ENCODE data around the gene HS3ST1. TPM values are rescaled to one million over a fixed set of nuclear protein-coding genes. Genes with fewer than 3 reads are reported as not detected.

HS3ST1 gene
- polyA plus RNA-seq (ENCODE audit: insufficient read length in 3 of 3): 1 to 10 TPM in 2 of 3 donors, under 1 TPM in 1; 0.74 to 2.2 (median 1.4) TPM
- long read RNA-seq, donor 1, full-length matches to known transcripts: 1 of 1 reads
- long read RNA-seq, donor 1, partial matches to known transcripts: 0 of 1 reads
- long read RNA-seq, donor 1, other reads (novel, unspliced or antisense): 0 of 1 reads
- long read RNA-seq, donor 2, full-length matches to known transcripts: 1 of 1 reads
- long read RNA-seq, donor 2, partial matches to known transcripts: 0 of 1 reads
- long read RNA-seq, donor 2, other reads (novel, unspliced or antisense): 0 of 1 reads
- long read RNA-seq, donor 3: 0 reads
- long read RNA-seq, donor 4, full-length matches to known transcripts: 2 of 2 reads
- long read RNA-seq, donor 4, partial matches to known transcripts: 0 of 2 reads
- long read RNA-seq, donor 4, other reads (novel, unspliced or antisense): 0 of 2 reads
- long read RNA-seq, donor 5, full-length matches to known transcripts: 1 of 1 reads
- long read RNA-seq, donor 5, partial matches to known transcripts: 0 of 1 reads
- long read RNA-seq, donor 5, other reads (novel, unspliced or antisense): 0 of 1 reads
- long read RNA-seq, donor 6, full-length matches to known transcripts: 3 of 3 reads
- long read RNA-seq, donor 6, partial matches to known transcripts: 0 of 3 reads
- long read RNA-seq, donor 6, other reads (novel, unspliced or antisense): 0 of 3 reads
- long read RNA-seq, donor 7, full-length matches to known transcripts: 4 of 4 reads
- long read RNA-seq, donor 7, partial matches to known transcripts: 0 of 4 reads
- long read RNA-seq, donor 7, other reads (novel, unspliced or antisense): 0 of 4 reads
- long read RNA-seq, donor 8, full-length matches to known transcripts: 1 of 1 reads
- long read RNA-seq, donor 8, partial matches to known transcripts: 0 of 1 reads
- long read RNA-seq, donor 8, other reads (novel, unspliced or antisense): 0 of 1 reads
- long read RNA-seq, donor 9: 0 reads
- long read RNA-seq, donor 10, full-length matches to known transcripts: 2 of 2 reads
- long read RNA-seq, donor 10, partial matches to known transcripts: 0 of 2 reads
- long read RNA-seq, donor 10, other reads (novel, unspliced or antisense): 0 of 2 reads
- long read RNA-seq, donor 11, full-length matches to known transcripts: 3 of 3 reads
- long read RNA-seq, donor 11, partial matches to known transcripts: 0 of 3 reads
- long read RNA-seq, donor 11, other reads (novel, unspliced or antisense): 0 of 3 reads
- long read RNA-seq, donor 12, full-length matches to known transcripts: 1 of 1 reads
- long read RNA-seq, donor 12, partial matches to known transcripts: 0 of 1 reads
- long read RNA-seq, donor 12, other reads (novel, unspliced or antisense): 0 of 1 reads
- long read RNA-seq, donor 13: 0 reads
- long read RNA-seq, donor 14, full-length matches to known transcripts: 4 of 4 reads
- long read RNA-seq, donor 14, partial matches to known transcripts: 0 of 4 reads
- long read RNA-seq, donor 14, other reads (novel, unspliced or antisense): 0 of 4 reads
- long read RNA-seq, donor 15, full-length matches to known transcripts: 5 of 18 reads
- long read RNA-seq, donor 15, partial matches to known transcripts: 13 of 18 reads
- long read RNA-seq, donor 15, other reads (novel, unspliced or antisense): 0 of 18 reads
- long read RNA-seq, donor 16, full-length matches to known transcripts: 3 of 3 reads
- long read RNA-seq, donor 16, partial matches to known transcripts: 0 of 3 reads
- long read RNA-seq, donor 16, other reads (novel, unspliced or antisense): 0 of 3 reads

DNA sequence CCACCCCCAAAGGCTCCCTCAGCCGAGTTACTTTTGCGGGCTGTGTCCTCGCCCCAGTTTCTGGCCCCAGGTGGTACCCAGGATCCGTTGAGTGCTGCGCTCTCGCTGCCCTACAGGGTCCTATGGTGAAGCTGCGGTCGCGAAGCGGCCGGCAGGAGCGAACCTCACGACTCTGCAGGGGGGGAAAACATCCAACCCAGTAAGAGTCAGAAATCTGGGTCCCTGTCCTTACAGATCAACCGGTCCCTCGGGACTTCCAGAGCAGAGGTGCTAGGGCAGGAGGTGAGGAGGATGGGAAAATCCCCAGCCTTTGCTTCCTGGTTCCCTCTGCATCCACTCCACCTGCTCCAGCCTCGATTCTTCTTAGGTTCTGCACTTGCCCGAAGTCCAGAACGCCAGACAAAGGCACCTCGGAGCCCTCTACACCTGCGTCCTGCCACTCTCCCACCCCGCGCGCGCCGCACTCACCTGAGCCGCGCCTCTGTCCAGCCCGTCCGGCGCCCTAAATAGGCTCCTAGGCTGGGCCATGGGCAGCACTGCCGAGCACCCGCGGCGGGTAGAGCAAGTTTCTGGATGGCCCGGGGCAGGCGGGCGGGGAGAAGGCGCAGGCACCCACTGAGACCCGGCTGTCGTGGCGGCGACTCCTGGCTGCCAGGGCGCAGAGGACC lies at the start of gene HS3ST1:
HS3ST1 (minus strand) TSS at position 664 of the 668 bp plus-strand sequence. CDS start 28,889 bp downstream, outside the sequence.
- no peak for DNase-seq

DNA sequence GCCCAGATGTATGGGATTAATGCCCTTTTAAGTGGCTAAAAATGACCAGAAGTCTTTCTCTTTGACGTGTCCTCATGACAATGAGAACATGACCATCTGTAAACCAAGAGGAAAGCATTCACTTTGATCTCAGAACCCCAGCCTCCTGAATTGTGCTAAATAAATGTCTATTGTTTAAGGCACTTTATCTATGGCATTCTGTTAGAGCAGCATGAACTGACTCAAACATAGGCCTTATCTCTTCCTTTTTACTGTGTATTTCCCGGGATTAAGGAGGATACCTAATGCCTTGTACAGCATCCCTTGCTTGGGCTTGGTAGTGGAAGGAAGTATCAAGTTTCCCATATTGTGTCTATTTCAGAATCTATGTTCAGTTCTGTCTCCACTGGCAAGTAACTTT lies 47.2 kb upstream of the HS3ST1 start:
- no peak for DNase-seq

DNA sequence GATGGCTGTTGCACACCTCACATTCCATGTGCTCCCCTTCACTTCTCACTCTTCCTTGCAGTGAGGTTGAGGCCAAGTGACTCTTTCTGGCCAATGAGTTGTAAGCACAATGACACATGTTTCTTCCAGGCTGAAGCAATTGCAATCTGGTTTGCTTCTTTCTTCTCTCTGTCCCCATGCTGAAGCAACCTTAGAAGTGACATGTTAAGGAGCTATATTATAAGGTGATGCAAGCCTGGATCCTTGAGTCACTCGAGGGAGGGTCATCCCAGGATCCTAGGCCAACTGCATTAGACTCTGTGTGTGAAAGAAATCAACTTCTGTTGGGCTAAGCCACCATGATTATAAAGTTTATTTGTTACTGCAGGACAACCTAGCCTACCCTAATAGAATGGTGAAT lies 45.5 kb upstream of the HS3ST1 start:
- no peak for DNase-seq

DNA sequence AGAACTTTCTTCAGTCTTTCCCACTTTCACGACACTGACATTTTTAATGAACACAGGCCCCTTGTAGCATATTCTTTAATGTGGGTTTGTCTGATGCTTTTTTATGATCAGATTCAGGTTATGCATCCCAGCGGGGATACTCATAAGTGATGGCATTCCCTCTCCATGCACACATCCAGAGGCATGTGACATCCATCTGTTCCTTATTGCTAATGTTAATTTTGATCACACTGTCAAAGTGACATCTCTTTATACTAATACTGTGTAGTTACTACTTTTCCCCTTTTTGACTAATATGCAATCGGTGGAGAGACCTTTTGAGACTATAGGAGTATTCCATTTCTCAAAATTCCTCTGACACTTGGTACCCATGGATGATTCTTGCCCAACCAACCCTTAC lies 43.8 kb upstream of the HS3ST1 start:
- no peak for DNase-seq

DNA sequence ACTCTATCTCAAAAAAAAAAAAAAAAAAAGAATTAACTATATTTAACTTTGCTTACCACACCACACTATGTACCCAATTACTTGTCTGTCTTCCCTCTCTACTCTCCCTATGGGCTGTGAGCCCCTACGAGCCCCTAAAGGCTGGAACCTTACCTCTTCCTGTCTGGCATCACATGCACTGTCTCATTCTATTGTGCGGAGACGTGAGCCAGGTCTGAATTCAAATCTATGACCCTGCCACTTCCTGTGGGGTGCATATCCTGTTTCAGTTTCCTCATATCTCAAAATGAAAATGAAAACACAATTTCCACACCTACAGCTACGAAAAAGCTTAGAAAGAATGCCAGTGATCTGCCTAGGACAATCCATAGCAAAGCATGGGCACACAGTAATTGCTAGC lies 42.9 kb upstream of the HS3ST1 start:
- no peak for DNase-seq

DNA sequence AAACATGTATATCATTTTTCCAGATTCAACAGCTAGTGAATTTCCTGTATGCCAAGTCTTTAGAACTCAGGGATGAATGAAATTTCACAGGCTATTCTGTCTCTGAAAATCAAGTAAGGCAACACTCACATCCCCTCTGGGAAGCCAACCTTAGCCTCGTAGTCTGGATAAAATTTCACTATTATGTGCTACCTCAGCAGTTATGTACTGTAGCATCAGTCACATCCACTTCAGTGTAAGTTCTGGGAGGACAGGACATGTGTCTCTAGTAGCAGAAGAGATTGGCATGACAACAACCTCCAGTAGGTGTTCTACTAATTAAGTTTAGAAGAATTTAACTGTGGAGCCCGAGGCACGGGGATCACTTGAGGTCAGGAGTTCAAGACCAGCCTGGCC lies 42.4 kb upstream of the HS3ST1 start:
- no peak for DNase-seq

DNA sequence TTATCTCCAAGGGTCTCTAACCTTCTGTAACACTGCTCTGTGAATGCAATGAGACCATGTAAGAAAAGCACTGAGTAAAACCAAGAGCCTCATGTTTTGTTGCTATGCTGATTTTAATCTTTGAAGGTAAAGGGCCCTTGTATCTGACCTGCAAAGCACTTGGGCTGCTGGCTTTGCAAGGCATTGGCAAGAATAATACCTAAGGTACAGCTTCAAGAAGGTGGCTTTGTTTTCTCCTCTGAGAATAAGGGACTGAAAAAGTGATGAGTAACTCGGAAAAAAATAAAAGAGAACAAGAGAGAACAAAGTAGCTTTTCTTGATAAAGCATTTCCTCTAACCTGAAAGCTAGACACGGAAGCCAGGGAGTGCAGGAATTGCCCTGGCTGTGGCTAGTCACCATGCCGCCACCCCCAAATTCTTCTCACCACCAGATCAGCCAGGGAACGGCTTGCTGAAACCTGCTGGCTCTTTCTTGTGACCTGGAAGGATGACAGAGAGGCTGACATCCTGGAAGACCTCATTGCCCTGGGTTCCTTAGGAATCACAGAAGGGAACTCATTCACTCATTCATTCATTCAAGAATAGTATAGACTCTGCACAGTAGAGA lies 41.8 kb upstream of the HS3ST1 start:
- no peak for DNase-seq

DNA sequence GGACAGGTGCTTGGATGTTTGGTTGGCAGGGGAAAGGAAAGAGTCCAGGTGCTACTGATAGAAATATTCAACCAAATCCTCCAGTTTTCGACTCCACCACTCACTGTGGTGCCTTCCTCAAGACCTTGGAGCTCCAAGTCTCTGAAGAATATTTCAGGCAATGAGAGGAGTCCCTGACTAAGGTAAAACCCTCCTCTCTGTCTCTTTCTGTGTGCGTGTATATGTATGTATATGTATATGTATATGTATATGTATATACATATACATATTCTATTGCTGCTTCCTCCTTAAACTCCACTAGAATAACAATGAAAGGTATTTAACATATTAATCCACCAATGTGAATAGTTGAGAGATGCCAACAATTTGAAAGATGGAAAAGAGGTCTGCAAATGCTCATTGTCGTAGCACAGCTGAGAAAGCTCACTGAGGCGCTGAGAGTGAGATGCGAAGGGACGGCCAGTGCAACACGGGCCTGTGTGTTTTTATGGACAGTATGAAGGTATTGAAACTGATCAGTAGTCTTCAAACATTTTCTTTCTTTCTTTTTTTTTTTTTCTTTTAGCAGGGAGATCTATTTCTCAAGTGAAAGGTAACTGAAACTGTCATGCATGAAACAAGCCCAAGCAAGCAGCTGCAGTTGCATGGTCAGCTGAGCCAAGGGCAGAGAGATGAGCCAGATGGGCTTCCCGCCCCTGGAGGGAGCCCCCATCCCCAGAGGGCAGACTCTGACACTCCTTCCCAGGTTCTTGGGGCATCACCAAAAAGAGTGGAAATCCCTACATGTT lies 41.1 kb upstream of the HS3ST1 start:
- DNase-seq: no peak

DNA sequence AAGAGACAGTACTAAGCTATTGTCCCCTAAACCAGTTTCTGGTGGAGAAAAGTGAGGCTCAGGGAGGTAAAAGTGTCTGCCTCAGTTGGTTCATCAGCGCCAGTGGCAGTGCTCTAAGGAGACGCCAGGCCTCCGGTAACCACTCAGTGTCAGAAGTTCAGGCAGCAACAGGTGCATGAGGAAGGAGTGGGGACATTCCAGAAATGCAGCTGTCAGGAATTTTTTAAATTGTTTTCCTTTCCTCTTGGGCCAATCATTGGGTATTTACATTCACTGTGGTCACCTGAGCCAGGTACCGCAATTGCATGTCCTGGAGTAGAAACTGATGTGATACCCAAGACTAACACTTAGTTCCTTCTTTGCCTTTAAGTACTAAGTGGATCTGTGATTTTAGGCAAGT lies 40.2 kb upstream of the HS3ST1 start:
- DNase-seq: no peak

DNA sequence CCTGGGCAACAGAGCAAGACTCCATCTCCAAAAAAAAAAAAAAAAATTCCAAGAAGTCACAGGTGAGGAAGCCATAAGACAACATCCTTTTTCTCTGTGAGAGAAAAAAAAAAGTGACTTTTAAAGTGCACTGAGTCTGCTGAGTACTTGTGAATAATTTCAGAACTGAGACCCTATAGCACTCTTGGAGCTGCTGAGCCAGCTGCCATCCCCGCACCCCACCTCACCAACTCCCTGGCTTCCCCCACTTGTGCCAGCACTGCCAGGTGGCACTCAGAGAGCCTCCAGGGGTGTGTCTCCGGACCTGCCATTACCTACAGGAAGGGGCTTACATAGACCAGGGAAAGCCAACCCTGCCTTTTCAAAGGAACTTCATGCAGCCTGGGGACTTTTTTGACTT lies 39.2 kb upstream of the HS3ST1 start:
- DNase-seq: no peak

DNA sequence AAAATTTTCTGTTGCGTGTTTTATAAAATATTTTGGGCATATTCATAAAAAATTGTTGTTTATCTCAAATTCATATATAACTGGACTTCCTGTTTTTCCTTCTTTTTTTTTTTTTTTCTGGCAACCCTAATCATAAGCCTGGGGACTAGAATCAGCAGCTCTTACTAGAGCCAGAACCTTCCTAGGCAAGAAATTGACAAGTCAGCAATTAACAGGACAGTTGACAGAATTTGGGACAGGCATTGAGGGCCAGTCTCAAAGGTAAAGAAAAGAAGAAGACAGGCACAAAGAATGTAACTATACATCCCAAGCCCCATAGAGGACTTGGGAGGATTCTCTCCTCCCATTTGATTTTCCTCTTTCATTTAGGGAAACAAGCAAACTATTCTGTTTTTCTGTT lies 35.0 kb upstream of the HS3ST1 start:
- no peak for DNase-seq

DNA sequence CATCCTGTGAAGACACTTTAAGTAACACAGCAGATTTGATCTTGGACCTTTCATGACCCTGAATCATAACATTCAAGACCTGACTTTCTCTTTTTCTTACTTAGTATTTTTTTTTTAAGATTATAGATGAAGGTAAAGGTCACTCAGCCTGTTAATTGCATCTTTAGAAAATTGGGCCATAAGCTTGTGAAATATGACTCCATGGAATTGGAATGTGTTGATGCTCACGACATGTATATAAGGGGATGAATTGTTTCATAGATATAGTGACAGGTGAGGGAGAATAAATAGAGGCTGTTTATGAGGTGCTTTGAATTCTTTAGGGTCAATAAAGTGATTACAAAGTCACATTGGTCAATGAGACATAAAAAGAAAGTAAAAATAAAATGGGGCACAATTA lies 27.7 kb upstream of the HS3ST1 start:
- DNase-seq: no peak

DNA sequence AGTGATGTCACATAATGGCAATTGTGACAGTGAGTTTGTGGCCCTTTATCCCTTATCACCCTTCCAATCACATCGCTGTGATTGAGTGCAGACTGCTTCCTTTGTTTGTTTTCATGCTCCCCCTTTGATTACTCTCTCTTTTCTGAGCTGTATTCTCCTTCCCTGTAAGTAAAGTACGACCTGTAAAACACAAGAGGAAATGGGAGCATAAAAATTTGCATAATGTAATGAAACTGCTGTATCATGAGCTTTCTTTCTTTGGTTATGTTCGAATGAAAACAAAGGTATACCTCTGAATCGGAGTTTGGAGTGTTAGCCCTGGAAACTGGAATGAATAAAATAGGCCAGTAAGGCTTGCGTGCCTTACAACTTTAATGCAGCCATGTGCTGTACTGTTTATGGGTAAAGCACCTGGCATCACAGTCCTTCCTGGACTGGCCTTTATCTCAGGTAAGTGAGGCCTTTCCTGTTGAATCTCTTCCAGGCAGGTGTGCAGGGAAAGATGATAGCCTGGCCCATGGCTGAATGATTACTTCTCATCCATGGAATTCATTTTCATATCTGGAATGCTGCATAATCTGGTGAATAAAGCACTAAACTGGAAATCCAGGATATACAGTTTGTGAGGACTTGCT lies 26.6 kb upstream of the HS3ST1 start:
- no peak for DNase-seq

DNA sequence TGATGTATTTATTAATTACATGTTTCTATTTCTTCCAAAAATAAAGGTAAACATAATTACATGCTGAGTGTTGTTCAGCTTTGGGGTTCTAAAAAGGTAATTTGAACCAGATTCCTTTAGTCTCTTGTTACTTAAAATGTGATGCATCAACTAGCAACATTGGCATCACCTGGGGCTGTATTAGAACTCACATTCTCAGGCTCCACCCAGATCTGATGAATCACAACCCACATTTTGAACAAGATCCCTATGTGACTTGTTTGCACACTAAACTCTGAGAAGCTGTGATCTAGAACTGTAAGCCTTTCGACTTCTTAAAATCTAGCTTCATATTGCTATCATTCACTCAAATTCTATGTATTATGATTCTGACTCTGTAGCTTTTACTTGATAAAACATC lies 23.0 kb upstream of the HS3ST1 start:
- no peak for DNase-seq

DNA sequence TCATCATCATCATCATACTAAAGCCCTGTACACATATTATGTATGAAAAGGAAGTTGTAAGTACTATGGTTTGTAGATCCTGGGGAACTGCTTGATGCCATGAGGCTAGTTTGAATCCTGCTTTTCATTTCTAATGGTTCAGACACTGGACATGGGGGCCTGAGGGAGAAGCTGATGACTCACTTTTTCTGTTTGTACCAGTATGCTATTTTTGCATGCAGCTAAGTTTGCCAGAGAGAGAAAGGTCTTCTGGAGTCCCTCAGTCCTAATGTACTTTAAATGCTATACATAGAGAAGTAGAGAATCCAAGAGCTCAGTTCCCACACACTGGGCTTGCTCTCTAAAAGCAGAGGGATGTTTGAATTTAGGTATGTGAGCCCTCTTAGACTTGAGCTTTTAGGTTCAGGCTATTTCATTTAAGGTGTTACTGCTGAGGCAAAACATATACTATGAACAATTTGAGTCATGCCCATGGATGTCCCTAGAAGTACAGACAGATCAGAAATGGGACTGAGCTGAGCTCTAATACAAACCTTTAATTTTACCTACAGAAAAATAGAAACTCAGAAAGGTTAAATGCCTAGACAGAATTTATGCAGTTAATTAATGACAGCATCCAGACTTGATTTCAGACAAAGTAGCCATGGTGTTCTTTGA lies 17.6 kb upstream of the HS3ST1 start:
- no peak for DNase-seq

DNA sequence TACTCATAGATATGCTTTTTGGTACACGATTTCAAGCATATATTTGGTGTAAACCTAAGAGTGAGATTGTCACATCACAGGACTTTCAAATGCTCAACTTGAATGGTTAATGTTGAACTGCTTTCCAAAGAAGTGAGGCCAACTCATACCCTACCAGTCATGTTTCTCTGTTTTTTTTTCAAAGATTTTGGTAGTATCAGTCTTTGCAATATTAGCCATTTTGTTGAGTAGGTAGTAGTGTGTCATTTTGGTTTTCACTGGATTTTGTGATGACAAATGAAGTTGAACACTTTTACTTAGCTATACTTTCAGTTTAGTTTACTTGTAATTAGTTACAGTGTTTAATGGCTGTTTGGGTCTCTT lies 12.5 kb upstream of the HS3ST1 start:
- DNase-seq: no peak

DNA sequence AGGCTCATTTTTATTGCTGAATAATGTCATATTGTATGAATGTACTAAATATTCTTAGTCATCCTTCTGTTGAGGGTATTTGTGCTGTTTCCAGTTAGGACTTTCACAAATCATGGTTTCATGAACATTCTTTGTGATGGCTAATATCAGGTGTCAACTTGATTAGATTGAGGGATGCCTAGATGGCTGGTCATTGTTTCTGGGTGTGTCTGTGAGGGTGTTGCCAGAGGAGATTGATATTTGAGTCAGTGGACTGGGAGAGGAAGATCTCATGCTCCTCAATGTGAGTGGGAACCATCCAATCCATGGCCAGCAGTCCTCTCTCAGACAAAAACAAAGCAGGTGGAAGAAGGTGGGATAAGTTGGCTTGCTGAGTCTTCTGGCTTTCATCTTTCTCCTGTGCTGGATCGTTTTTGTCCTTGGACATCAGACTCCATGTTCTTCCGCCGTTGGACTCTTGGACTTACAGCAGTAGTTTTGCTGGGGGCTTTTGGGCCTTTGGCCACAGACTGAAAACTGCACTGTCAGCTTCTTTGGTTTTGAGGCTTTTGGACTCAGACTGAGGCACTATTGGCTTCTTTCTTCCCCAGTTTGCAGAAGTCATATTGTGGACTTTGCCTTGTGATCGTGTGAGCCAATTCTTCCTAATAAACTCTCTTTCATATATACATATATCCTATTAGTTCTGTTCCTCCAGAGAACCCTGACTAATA lies 11.9 kb upstream of the HS3ST1 start:
- no peak for DNase-seq

DNA sequence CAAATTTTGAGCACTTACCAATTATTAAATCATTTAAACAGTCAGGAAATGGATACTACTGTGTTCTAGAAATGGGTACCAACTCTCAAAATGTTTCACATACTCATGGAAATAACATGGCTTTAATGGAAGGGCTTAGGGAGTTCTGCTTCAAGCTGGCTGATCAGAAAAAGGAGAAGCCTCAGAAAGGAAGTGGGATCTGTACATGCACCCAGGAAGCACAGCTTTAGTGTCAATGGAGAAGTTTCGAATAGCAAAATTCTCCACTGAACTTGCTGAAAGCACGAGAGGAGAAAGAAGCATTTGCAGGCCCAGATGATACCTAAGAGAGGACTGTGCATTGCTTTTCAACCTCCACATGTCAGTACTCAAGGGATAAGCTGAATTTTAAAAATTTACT lies 11.1 kb upstream of the HS3ST1 start:
- DNase-seq: no peak
